Right atrium auricular region (tissue), 2 donors: ENCODE data around the gene ATG12. TPM values are rescaled to one million over a fixed set of nuclear protein-coding genes. Genes with fewer than 3 reads are reported as not detected.
A peak's percentile ranks its signal among the peaks of the same experiment; 100 is the strongest.

Source experiments
- DNase-seq: peaks from one replicate; pipeline ENCODE4 v3.0.0-alpha.2; 2019; ENCODE audit warnings: low spot score
- H3K27ac ChIP-seq, 2 donors: fragments of 200-600 bp; sonication (generic); 1 replicate in 1 of 2; 2 replicates in 1 of 2; pipeline ENCODE4 v1.5.1; 2016 to 2019
- H3K27me3 ChIP-seq, 2 donors: fragments of 200-600 bp; sonication (generic); one replicate each; pipeline versions ENCODE4 v1.5.1 to v1.6.0; 2017 to 2019
- H3K36me3 ChIP-seq: fragments of 200-600 bp; sonication (generic); one replicate; pipeline ENCODE4 v1.5.1; 2016
- H3K4me1 ChIP-seq, 2 donors: fragments of 200-600 bp; sonication (generic); one replicate each; pipeline versions ENCODE4 v1.5.1 to v1.6.0; 2017 to 2019
- H3K4me3 ChIP-seq, 2 donors: fragments of 200-600 bp; sonication (generic); 1 replicate in 1 of 2; 2 replicates in 1 of 2; pipeline ENCODE4 v1.5.1; 2017 to 2019; ENCODE audit warnings: mild to moderate bottlenecking in 1 of 2, moderate library complexity in 1 of 2
- H3K9me3 ChIP-seq, 2 donors: fragments of 200-600 bp; sonication (generic); one replicate each; pipeline ENCODE4 v1.5.1; 2019
- total RNA-seq, 2 donors: library from RNA; depleted of rRNA; stranded (reverse); fragments of >200 nt; gene quantifications; one replicate each; pipeline ENCODE4 v1.1.0, GENCODE V29; 2016
- TF ChIP-seq, protein P1 (sequence below), 2 donors: fragments of 200-600 bp; sonication (generic); IDR thresholded peaks; one replicate each; pipeline ENCODE4 v1.5.1; 2019; ENCODE audit warnings: antibody characterized with exemption in 2 of 2

Gene ATG12
- total RNA-seq, 2 donors from 2014 or later = 15.7 to 19.4 TPM

DNA sequence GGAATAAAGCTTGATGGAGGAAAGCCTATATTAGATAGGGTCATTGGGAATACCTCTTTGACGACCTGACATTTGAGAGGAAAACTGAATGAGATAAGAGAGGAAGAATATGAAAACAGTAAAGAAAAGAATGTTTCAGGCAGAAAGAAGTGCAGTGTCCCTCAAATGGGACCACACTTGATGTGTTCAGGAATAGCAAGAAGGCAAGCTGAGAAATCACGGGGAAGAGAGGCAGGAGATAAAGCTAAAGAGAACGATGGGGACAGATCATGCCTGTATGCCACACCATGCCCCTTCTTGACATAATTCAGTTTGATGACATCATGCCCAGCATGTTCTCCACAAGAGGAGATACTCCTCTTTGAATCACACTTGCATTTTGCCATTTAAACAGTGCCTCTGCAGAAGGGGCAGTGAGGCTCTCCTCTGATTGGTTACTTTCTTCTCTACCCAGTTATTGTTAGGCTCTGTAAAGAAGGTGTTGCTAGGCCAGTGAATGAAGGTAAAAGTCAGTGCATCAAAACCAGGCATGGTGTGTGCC lies 8.0 kb upstream of the ATG12 start:
- Histone ChIP-seq H3K36me3 (no peaks in the 10 kb centered on the region), H3K4me3 (no peak overlapping the region), H3K4me1 (peaks cover 0 to 37% of the 10 kb centered on the region in 2 donors), H3K9me3 (peaks cover 0 to 10% of the 10 kb centered on the region in 2 donors), H3K27ac (peak overlapping the region; percentile 2 to 43), H3K27me3 (no peaks in the 10 kb centered on the region)
- no peak for DNase-seq
- TF ChIP-seq, protein P1, sequence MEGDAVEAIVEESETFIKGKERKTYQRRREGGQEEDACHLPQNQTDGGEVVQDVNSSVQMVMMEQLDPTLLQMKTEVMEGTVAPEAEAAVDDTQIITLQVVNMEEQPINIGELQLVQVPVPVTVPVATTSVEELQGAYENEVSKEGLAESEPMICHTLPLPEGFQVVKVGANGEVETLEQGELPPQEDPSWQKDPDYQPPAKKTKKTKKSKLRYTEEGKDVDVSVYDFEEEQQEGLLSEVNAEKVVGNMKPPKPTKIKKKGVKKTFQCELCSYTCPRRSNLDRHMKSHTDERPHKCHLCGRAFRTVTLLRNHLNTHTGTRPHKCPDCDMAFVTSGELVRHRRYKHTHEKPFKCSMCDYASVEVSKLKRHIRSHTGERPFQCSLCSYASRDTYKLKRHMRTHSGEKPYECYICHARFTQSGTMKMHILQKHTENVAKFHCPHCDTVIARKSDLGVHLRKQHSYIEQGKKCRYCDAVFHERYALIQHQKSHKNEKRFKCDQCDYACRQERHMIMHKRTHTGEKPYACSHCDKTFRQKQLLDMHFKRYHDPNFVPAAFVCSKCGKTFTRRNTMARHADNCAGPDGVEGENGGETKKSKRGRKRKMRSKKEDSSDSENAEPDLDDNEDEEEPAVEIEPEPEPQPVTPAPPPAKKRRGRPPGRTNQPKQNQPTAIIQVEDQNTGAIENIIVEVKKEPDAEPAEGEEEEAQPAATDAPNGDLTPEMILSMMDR (IDR thresholded peaks at IDR 0.05) = no peak

DNA sequence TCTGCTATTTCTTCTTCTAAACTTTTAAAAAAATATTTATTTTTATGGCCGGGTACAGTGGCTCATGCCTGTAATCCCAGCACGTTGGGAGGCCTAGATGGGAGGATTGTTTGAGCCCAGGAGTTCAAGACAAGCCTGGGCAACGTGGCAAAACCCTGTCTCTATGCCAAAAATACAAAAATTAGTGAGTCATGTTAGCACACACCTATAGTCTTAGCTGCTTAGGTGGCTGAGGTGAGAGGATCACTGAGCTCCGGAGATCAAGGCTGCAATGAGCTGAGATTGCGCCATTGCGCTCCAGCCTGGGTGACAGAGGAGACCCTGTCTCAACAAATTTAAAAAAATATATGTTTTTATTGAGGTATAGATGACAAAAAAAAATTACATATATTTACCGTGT lies 5.9 kb upstream of the ATG12 start:
- H3K9me3 ChIP-seq = no peaks in the 10 kb centered on the region
- no peaks in the 10 kb centered on the region for H3K27me3 ChIP-seq
- H3K27ac ChIP-seq = peak overlapping the region in 1 of 2 donors; percentile 18
- TF ChIP-seq, protein P1 (IDR thresholded peaks at IDR 0.05) = no peak
- DNase-seq = no peak
- H3K4me1 ChIP-seq = peaks cover 0 to 52% of the 10 kb centered on the region in 2 donors
- H3K4me3 ChIP-seq = no peak overlapping the region
- H3K36me3 ChIP-seq = no peaks in the 10 kb centered on the region

DNA sequence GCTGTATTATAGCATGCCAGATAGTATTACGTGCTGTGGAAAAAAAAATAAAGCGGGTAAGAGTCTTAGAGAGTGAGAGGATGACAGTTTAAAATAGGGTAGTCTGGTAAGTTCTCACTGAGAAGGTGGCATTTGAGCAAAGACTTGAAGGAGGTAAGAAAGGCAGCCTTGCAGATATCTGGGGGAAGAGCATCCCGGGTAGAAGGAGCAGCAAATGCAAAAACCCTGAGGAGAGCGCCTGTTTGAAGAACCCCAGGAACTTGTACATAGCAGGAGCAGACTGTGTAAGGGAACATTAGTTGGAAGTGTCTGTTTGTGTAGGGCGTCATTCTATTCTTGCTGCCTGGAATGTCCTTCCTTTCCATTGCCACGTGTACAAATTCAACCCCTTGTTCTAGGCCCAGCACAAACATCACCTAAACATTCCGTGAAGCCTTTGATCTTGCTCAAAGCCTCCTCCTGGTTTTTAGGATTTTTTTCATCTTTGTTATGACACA lies 3.0 kb upstream of the ATG12 start:
- peak overlapping the region; percentile 97 to 98 for H3K27ac ChIP-seq
- no peaks in the 10 kb centered on the region for H3K27me3 ChIP-seq
- no peaks in the 10 kb centered on the region for H3K36me3 ChIP-seq
- TF ChIP-seq, protein P1 (IDR thresholded peaks at IDR 0.05) = no peak
- no peaks in the 10 kb centered on the region for H3K9me3 ChIP-seq
- H3K4me3 ChIP-seq = peak overlapping the region in 1 of 2 donors; percentile 88
- peaks cover 0 to 45% of the 10 kb centered on the region in 2 donors for H3K4me1 ChIP-seq
- DNase-seq = no peak

DNA sequence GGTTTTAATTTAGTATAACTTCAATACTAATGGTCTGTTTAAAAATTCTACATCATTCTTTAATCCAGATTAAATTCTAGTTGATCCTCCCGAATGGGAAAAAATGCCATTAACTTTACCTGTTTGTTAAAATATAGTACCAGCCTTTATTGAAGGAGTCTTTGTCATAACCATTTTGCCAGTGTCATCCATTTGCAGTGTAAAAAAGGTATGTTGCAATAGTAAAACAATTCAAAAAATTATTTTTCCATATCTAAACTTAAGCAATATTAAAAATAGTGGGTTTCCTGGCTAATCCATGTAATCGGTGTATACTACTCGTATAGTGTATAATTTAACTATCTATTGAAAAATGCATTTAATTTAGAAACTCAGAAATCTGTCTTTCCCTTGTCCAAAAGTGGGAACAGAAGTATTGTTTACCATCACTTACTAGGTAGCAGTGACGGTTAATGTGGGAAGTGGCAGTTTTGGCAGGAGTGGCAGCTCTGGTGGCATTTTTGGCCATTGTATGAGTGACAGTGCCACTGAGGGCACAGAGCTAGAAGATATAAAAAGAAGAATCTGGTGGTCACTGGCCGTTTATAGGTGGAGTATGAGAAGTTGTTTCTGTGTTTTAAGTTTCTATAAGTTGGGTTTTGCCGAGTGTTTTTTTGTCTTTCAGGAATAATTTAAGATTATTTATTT lies 2.2 kb upstream of the ATG12 start:
- no peak for DNase-seq
- peak overlapping the region; percentile 86 to 88 for H3K4me3 ChIP-seq
- H3K4me1 ChIP-seq = peaks cover 0 to 50% of the 10 kb centered on the region in 2 donors
- no peaks in the 10 kb centered on the region for H3K9me3 ChIP-seq
- no peaks in the 10 kb centered on the region for H3K36me3 ChIP-seq
- H3K27me3 ChIP-seq = no peaks in the 10 kb centered on the region
- TF ChIP-seq, protein P1 (IDR thresholded peaks at IDR 0.05) = no peak
- peak overlapping the region; percentile 97 to 98 for H3K27ac ChIP-seq

DNA sequence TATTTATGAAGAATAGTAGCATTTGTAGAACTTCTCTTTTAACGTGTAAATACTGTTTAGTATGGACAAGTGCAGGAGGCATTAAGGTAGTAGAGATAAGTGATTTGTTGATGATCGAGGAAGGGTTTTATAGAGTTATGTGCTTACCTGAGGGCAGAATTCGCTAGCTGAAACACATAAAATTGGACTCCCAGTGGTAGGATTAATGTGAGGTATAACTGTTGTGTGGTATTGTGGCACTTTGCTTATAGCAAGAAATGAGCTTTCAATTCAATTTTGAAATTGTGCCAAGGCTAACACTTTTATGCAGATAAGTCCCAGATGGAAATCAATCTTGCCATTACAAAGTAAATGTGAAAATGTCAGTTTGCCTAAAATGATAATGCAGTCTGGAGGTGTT lies 1.6 kb upstream of the ATG12 start:
- H3K27me3 ChIP-seq = no peaks in the 10 kb centered on the region
- H3K4me1 ChIP-seq = peaks cover 0 to 52% of the 10 kb centered on the region in 2 donors
- no peak for DNase-seq
- H3K9me3 ChIP-seq = no peaks in the 10 kb centered on the region
- H3K36me3 ChIP-seq = no peaks in the 10 kb centered on the region
- H3K4me3 ChIP-seq = peak overlapping the region; percentile 86 to 88
- peak overlapping the region; percentile 97 to 98 for H3K27ac ChIP-seq
- TF ChIP-seq, protein P1 (IDR thresholded peaks at IDR 0.05) = no peak
